ENCODE data around the gene FBLN2. TPM values are rescaled to one million over a fixed set of nuclear protein-coding genes. Genes with fewer than 3 reads are reported as not detected.
A peak's percentile ranks its signal among the peaks of the same experiment; 100 is the strongest.

The FBLN2 gene
- total and polyA plus RNA-seq, 4 donors, result 4.3 to 43.4 (median 21.1) TPM

GRCh38 chr3:13530241-13531009, 18.5 kb upstream of the FBLN2 start:
- ATAC-seq (ENCODE audit: insufficient read depth, low FRiP score), result no peak
- 73 to 88% methylated on average over 12 of the region's 12 CpGs for WGBS, 2 donors
- peak in 2 of 3 donors; percentile 26 to 53 for DNase-seq

DNA sequence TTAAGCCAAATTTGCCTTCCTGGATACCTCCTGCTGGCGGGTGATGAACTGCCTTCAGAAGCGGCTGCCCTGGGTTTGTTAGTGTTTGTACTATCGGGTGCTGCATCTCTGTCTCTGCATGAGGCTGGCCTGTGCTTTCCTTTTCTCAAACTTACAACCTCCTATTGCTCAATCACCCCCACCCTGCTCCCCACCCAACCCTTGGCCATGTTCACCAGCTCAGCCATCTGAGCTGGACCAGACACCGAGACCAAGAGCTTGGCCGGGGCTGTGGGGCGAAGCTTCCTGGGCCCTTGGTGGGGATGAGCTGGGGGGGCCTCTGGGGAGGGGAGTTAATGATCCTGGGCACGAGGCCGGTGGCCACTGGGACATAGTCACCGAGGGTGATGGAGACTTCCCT, 16.8 kb upstream of the FBLN2 start:
- DNase-seq, result peak in 2 of 3 donors; percentile 25 to 58
- peaks cover 0 to 33% (median 4%) of the 10 kb centered on the region in 5 donors for H3K4me1 ChIP-seq (ENCODE audit: control insufficient read depth in 5 of 5, insufficient read depth in 5 of 5, low read length in 5 of 5)
- no peak for TF ChIP-seq CTCF (IDR thresholded peaks at IDR 0.05; ENCODE audit: control extremely low read depth, extremely low read depth)
- H3K27me3 ChIP-seq (ENCODE audit: control insufficient read depth in 3 of 3, insufficient read depth in 3 of 3, low read length in 2 of 3), result peaks cover 0 to 4% (median 0%) of the 10 kb centered on the region in 3 donors
- H3K9me3 ChIP-seq (ENCODE audit: control insufficient read depth in 4 of 4, insufficient read depth in 3 of 4, low read length in 3 of 4), result no peaks in the 10 kb centered on the region
- peak; percentile 19 for ATAC-seq (ENCODE audit: insufficient read depth, low FRiP score)
- H3K27ac ChIP-seq (ENCODE audit: low read depth in 1 of 2, low read length in 1 of 2), result peak overlapping the region in 1 of 2 donors; percentile 8
- H3K9ac ChIP-seq (ENCODE audit: insufficient read depth in 1 of 2, low read length in 2 of 2), result no peak overlapping the region
- 77 to 79% methylated on average over 9 of the region's 9 CpGs for WGBS, 2 donors
- no peak overlapping the region for H3K4me3 ChIP-seq
- no peaks in the 10 kb centered on the region for H3K36me3 ChIP-seq (ENCODE audit: control insufficient read depth in 4 of 4, insufficient read depth in 4 of 4, low read length in 4 of 4)

More at GRCh38 chr3:13530241-13531009, 18.5 kb upstream of the FBLN2 start:
- Histone ChIP-seq H3K4me3 (no peak overlapping the region), H3K36me3 (ENCODE audit: control insufficient read depth in 4 of 4, insufficient read depth in 4 of 4, low read length in 4 of 4) (no peaks in the 10 kb centered on the region), H3K27me3 (ENCODE audit: control insufficient read depth in 3 of 3, insufficient read depth in 3 of 3, low read length in 2 of 3) (peaks cover 0 to 4% (median 0%) of the 10 kb centered on the region in 3 donors), H3K9ac (ENCODE audit: insufficient read depth in 1 of 2, low read length in 2 of 2) (no peak overlapping the region), H3K9me3 (ENCODE audit: control insufficient read depth in 4 of 4, insufficient read depth in 3 of 4, low read length in 3 of 4) (no peaks in the 10 kb centered on the region), H3K4me1 (ENCODE audit: control insufficient read depth in 5 of 5, insufficient read depth in 5 of 5, low read length in 5 of 5) (peaks cover 0 to 32% (median 0%) of the 10 kb centered on the region in 5 donors), H3K27ac (ENCODE audit: low read depth in 1 of 2, low read length in 1 of 2) (no peak overlapping the region)
- TF ChIP-seq CTCF (IDR thresholded peaks at IDR 0.05; ENCODE audit: control extremely low read depth, extremely low read depth), result no peak

DNA sequence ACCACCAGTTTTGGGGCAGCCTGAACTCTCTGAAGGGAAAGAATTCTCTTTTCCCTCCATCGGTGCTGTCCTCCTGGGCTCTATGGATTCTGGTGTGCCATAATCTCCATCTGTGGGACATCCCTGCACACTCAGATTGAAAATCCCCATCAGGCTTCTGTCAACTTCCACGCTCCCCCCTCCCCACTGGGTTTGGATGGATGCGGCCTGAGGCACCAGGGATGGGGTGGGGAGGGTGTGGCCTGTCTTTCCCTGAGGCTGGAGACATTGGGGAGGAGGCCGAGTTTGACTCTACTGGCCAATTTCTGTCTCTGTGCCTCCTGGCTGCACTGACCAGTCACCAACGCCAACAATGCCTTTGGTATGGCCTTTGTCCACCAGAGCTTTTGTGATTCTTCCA, 16.3 kb upstream of the FBLN2 start:
- peak overlapping the region in 1 of 2 donors; percentile 8 for H3K27ac ChIP-seq (ENCODE audit: low read depth in 1 of 2, low read length in 1 of 2)
- no peak overlapping the region for H3K9ac ChIP-seq (ENCODE audit: insufficient read depth in 1 of 2, low read length in 2 of 2)
- H3K4me1 ChIP-seq (ENCODE audit: control insufficient read depth in 5 of 5, insufficient read depth in 5 of 5, low read length in 5 of 5), result peaks cover 0 to 35% (median 6%) of the 10 kb centered on the region in 5 donors
- DNase-seq, result peak in 2 of 3 donors; percentile 45 to 75
- no peak for TF ChIP-seq CTCF (IDR thresholded peaks at IDR 0.05; ENCODE audit: control extremely low read depth, extremely low read depth)
- no peak for ATAC-seq (ENCODE audit: insufficient read depth, low FRiP score)
- H3K9me3 ChIP-seq (ENCODE audit: control insufficient read depth in 4 of 4, insufficient read depth in 3 of 4, low read length in 3 of 4), result no peaks in the 10 kb centered on the region
- H3K4me3 ChIP-seq, result no peak overlapping the region
- H3K36me3 ChIP-seq (ENCODE audit: control insufficient read depth in 4 of 4, insufficient read depth in 4 of 4, low read length in 4 of 4), result no peaks in the 10 kb centered on the region
- WGBS, 2 donors, result 77 to 93% methylated on average over 5 of the region's 5 CpGs
- peaks cover 0 to 4% (median 0%) of the 10 kb centered on the region in 3 donors for H3K27me3 ChIP-seq (ENCODE audit: control insufficient read depth in 3 of 3, insufficient read depth in 3 of 3, low read length in 2 of 3)

Data from lung (tissue), 12 donors.